Activated T-helper 1 cell treated with anti-CD3 and anti-CD28 coated beads, Interleukin-2, amount 50 U/mL, for 16 hours (primary cell): ENCODE measurements around the gene CRTAC1.

Source experiments
- DNase-seq, 2 donors: peaks; one replicate each; pipeline ENCODE4 v3.0.0-alpha.2; 2020; ENCODE audit warnings: low read depth in 1 of 2, low spot score in 1 of 2

Gene CRTAC1

DNA sequence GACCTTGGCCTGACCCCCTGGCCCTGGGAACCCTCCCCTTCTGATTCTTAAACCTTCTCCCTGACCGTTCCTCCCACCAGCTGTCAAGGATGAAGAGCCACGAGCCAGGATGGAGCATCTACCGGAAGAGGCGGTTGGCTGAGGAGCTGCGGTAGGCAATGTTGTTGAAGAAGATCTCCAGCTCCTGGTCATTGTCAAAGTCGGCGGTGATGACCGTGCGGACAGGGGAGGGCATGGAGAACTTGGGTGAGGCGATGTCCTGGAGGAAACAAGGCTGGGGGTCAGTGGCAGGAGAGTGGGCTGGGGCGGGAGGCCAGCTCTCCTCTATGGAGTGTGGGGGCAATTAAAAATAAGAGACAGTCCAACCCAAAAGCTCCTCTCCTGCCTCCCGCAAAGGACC, 129.0 kb downstream of the CRTAC1 start:
- DNase-seq = no peak

DNA sequence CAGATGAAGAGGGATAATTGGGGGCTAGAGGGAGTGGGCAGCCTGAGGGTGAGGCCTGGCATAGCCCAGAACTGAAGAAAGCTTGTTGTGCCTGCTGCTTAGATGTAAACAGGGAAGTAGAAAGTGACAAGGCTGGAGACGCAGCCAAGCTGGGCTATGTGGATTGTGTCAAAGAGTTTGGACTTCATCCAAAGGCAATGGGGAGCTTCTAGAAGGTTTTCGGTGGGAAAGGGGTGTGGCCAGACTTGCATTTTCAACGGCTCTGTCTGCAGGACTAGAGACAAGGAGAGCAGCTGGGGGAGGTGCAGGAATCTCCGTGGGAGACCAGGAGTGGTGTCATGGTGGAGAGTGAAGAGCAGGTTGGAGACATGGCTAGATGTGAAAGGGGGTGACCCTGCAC, 132.0 kb downstream of the CRTAC1 start:
- DNase-seq = no peak

DNA sequence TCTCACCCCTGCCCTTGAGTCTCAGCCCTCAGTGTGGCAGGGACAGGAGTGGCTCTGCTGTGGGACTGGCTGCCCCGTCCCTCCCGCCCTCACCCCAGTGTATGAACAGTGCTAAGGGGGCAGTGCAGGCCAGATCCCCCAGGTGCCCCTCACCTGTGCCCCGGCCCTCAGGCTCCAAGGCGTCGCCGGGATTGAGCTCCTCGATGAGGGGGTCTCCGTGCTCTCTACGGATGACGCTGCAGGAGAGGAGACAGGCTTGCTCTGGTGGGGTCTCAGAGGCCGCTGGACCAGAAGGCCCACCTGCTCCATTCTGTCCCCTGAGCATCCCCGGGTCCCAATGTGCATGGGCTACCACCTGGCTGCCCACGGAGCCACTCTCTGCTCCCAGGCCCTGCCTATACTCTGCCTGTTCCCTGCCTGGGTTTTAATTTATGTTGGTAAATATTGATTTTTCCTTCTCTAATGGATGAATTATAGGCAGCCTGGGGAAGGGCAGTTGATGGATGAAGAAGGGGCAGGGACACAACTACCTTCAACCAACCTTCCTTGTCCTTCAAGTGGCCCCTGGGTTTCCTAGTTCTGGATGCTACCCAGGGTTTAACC, 133.6 kb downstream of the CRTAC1 start:
- DNase-seq = no peak

DNA sequence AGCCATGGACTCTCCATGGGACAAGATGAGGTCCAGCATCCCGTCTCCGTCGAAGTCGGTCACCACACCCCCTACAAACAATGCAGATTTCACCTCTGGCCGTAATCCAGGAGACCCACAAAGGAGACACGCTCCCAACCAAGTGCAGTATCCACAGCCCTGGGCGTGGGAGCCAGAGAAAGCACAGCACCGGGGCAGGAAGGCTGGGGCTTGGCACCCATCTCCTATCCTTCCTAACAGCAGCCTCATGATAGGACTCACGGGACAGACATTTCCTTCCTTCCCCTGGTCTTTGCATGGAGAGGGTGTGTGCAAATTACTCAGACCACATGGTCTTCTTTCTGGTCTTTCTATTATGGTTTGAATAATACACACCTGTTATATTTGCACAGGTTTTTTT, 134.5 kb downstream of the CRTAC1 start:
- no peak for DNase-seq

DNA sequence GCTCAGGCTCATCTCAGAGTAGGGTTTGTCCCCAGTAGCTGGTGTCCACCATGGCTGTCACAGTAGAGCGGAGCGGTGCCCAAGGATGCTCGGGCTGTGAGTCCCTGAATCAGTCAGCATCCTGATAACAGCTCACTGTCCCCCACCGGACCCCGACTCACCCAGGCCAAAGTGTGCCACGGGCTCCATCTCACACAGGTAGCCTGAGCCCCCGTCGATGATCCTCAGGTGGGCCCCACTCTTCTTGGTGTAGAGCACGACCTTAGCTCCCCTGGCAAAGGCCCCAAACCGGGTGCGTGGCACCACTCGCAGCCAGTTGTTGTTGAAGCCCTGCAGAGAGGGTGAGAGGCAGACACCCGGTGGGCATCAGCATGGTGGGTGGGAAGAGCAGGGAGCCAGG, 135.3 kb downstream of the CRTAC1 start:
- no peak for DNase-seq

- no peak for DNase-seq
These were observed 136.3 kb downstream of the CRTAC1 start for GRCh38 chr10:97894092-97894491.

GRCh38 chr10:97892939-97893338, 137.5 kb downstream of the CRTAC1 start:
- no peak for DNase-seq

- DNase-seq = no peak
These were observed 137.9 kb downstream of the CRTAC1 start for GRCh38 chr10:97892506-97892905.

DNA sequence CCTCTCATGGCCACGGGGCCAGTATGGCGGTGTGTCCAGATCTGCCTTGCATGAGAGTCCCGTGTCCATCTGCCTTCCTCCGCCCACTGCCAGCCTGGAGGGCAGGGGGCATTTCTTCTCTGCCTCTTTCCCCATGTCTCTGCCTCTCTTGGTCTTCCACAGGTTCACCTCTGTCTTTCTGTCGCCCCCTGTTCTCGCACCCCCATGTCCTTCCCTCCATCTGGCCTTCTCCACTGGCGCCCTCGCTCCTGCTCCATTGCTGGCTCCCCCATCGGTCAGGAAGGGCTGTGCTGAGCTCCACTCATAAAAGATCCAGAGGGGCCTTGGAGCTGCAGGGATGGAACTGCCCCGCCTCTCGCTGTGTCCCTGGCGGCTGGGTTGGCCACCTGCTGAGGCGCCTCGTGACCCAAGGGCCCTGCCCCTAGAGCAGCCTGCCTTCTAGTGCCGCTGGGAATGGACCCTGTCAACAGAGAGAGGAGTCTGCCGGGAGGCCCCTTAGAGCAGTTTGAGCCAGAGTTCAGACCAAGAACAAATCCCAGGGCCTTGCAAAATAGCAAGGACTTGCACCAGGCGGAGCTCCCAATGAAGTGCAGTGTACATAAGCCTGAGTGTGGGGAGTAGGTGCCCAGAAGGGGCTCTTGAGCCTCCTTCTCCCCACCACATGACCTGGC, 138.8 kb downstream of the CRTAC1 start:
- DNase-seq = no peak

DNA sequence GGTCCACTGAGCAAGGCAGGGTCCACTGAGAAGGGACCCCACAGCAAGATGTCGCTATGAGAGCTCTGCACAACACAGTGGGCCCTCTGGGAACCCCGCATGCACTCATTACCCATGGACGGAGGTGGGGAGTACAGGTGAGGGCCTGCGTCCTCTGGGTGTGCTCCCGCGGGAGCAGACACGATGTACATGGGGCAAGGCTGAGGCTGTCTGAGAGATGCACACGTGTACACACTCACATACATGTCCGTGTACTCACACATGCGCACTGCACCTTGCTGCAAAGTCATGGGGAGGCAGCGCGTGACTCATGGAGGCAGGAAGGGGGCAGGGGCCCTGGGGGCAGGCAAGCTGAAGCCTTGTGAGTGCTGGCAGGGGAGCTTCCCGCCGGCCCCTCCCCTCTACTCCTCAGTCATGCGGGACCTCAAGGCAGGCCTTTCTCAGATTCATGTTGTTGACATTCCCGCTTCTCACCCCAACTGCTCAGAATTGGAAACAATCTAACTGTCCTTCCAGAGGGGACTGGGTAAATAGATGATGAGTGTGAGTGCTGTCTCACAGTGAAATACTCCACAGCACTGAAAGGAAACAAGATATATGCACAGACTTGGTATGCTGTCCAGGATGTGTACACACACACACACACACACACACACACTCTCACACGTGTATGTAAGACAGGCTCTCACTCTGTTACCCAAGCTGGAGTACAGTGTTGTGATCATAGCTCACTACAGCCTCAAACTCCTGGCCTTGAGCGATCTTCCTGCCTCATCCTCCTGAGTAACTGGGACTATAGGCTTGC, 140.8 kb downstream of the CRTAC1 start:
- no peak for DNase-seq

GRCh38 chr10:97888641-97889262, 141.7 kb downstream of the CRTAC1 start:
- no peak for DNase-seq

GRCh38 chr10:97888134-97888533, 142.3 kb downstream of the CRTAC1 start:
- DNase-seq = no peak

GRCh38 chr10:97887399-97887798, 143.0 kb downstream of the CRTAC1 start:
- no peak for DNase-seq

DNA sequence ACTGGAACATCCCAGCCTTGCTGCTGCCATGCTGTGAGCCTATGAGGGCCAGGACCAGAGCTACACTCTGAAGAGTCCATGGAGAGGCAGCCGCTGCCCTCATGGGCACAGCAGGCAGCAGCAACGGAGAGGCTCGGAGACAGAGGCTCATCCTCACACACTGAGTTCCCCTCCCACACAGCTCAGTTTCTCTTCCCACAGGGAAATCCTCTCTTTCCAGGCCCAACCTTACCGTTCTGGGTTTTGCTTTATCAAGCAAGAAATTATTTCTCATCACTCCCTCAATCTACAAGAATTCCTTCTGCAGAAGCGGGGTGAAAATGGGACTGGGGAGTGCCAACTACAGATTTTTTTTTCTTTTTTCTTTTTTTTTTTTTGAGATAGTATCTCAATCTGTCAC, 144.1 kb downstream of the CRTAC1 start:
- no peak for DNase-seq

- no peak for DNase-seq
These were observed 147.3 kb downstream of the CRTAC1 start for GRCh38 chr10:97883092-97883485.

GRCh38 chr10:97882142-97883091, 148.0 kb downstream of the CRTAC1 start:
- DNase-seq = no peak

DNA sequence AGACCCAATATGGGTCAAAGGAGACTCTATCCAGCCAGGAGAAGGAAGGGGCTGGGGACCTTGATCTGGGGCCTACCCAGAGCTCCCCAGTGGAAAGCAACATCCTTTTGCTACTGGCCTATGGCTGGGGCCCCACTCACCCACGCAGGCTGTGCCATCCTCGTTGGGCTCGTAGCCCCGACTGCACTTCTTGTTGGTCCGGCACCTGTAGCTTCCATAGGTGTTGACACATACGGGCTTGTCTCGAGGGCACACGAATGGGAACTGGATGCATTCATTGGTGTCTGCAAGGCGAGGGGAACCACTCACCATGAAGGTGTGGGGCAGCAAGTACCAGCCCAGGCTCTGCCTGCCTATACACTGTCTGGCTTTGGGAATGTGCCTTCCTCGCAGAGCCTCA, 150.3 kb downstream of the CRTAC1 start:
- no peak for DNase-seq

- no peak for DNase-seq
These were observed 151.2 kb downstream of the CRTAC1 start for GRCh38 chr10:97879241-97879640.

GRCh38 chr10:97876402-97876801, 154.0 kb downstream of the CRTAC1 start:
- no peak for DNase-seq

- no peak for DNase-seq
These were observed 155.0 kb downstream of the CRTAC1 start for GRCh38 chr10:97875391-97875790.

DNA sequence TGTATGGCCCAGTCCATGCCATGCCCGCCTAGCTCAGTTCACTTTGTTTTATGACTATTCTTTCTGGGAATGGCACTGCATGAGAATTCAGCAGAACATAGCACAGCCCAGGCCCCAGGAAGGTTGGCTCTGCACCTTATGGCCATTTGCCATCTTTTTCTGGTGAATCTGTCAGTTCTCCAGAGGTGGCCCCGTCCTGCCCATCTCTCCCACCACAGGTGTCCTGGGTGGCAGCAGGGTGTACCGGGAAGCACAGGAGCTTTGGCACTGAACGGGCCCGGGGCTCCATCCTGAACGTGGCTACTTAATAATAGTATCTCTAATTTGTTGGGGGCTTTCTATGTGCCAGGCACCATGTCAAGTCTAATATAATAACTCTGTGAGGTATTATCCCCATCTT, 156.1 kb downstream of the CRTAC1 start:
- no peak for DNase-seq
